B cell (primary cell): Measurements from ENCODE around the gene EPHA7. TPM values are rescaled to one million over a fixed set of nuclear protein-coding genes. Genes with fewer than 3 reads are reported as not detected.

Source experiments
- ATAC-seq: fragments of 200-7000 bp; cut with Tn5 transposase; one replicate; pipeline ENCODE4 v1.10.0; 2021; ENCODE audit warnings: low read depth, mild to moderate bottlenecking, moderate number of reproducible peaks, moderate library complexity
- CTCF ChIA-PET: fragments of 350-600 bp; sonication (Branson Sonifier 250); formaldehyde crosslinking; loops from one replicate; lab custom pipeline; 2021; ENCODE audit warnings: antibody characterized with exemption, inconsistent platforms; lab: Charles Lee
- POLR2A ChIA-PET: fragments of 350-600 bp; sonication (Branson Sonifier 250); formaldehyde crosslinking; loops from one replicate; lab custom pipeline; 2021; ENCODE audit warnings: antibody characterized with exemption; lab: Charles Lee
- DNase-seq: peaks from one replicate; pipeline ENCODE4 v3.0.0; 2013
- H2AFZ ChIP-seq: 2 replicates; pipeline ENCODE4 v1.6.1; 2012; ENCODE audit warnings: mild to moderate bottlenecking, low read depth, low read length; ENCODE audit not compliant: insufficient read depth, poor library complexity, severe bottlenecking
- H3K27ac ChIP-seq, 2 donors: 1 replicate in 1 of 2; 2 replicates in 1 of 2; pipeline ENCODE4 v1.5.1; 2012 to 2013; ENCODE audit warnings: low read length in 2 of 2, mild to moderate bottlenecking in 2 of 2, moderate library complexity in 1 of 2
- H3K27me3 ChIP-seq, 4 experiments: fragments of 200-600 bp in 1 of 4; sonication (generic) in 1 of 4; replicated peaks in 1 of 4; 1 replicate in 2 of 4; 2 replicates in 2 of 4; pipeline versions ENCODE4 v1.6.1 to v1.7.0; 2013 to 2016; ENCODE audit warnings: low read length in 3 of 4, mild to moderate bottlenecking in 2 of 4, mixed read lengths in 1 of 4, moderate library complexity in 1 of 4; ENCODE audit not compliant: insufficient read depth in 4 of 4, control insufficient read depth in 3 of 4; ENCODE audit errors: control extremely low read depth in 1 of 4
- H3K36me3 ChIP-seq, 2 experiments: replicated peaks in 1 of 2; 1 replicate in 1 of 2; 2 replicates in 1 of 2; pipeline versions ENCODE4 v1.6.1 to v1.7.1; 2013; ENCODE audit warnings: low read length in 1 of 2; ENCODE audit not compliant: insufficient read depth in 2 of 2, control insufficient read depth in 1 of 2; ENCODE audit errors: control extremely low read depth in 1 of 2, extremely low read depth in 1 of 2
- H3K4me1 ChIP-seq, 2 donors: fragments of 200-600 bp in 1 of 2; sonication (generic) in 1 of 2; 1 replicate in 1 of 2; 2 replicates in 1 of 2; pipeline versions ENCODE4 v1.5.1 to v1.6.1; 2013 to 2017; ENCODE audit warnings: low read length in 2 of 2; ENCODE audit not compliant: control insufficient read depth in 2 of 2, insufficient read depth in 2 of 2
- H3K4me2 ChIP-seq: replicated peaks from 2 replicates; pipeline ENCODE3; 2012; ENCODE audit warnings: mild to moderate bottlenecking, low read depth, low read length; ENCODE audit not compliant: poor library complexity, severe bottlenecking
- H3K4me3 ChIP-seq, 5 experiments: fragments of 200-600 bp in 1 of 5; sonication (generic) in 1 of 5; 1 replicate in 3 of 5; 2 replicates in 2 of 5; pipeline versions ENCODE4 v1.5.1 to v1.7.0; 2011 to 2016; ENCODE audit warnings: low read length in 4 of 5, mild to moderate bottlenecking in 4 of 5, low read depth in 2 of 5, control low read depth in 1 of 5, moderate library complexity in 1 of 5; ENCODE audit not compliant: insufficient read depth in 1 of 5; ENCODE audit errors: control extremely low read depth in 1 of 5, extremely low read depth in 1 of 5
- H3K79me2 ChIP-seq: fragments of 200-600 bp; sonication (generic); one replicate; pipeline ENCODE4 v1.6.0; 2016; ENCODE audit warnings: low read length; ENCODE audit not compliant: control insufficient read depth, insufficient read depth
- H3K9ac ChIP-seq: fragments of 200-600 bp; sonication (generic); 2 replicates; pipeline ENCODE4 v1.6.1; 2017; ENCODE audit warnings: mild to moderate bottlenecking, low read length, moderate library complexity
- H3K9me3 ChIP-seq, 3 donors: one replicate each; pipeline versions ENCODE4 v1.6.1 to v1.7.1; 2013; ENCODE audit warnings: low read length in 2 of 3; ENCODE audit not compliant: control insufficient read depth in 2 of 3, insufficient read depth in 1 of 3; ENCODE audit errors: control extremely low read depth in 1 of 3
- H4K20me1 ChIP-seq: 2 replicates; pipeline ENCODE4 v1.6.0; 2012; ENCODE audit warnings: mild to moderate bottlenecking, low read length; ENCODE audit not compliant: insufficient read depth, control insufficient read depth, poor library complexity, severe bottlenecking
- H3K27ac Mint-ChIP-seq: one replicate; pipeline ENCODE4 v1.8.0; 2021; ENCODE audit warnings: mixed read lengths
- H3K27me3 Mint-ChIP-seq: one replicate; pipeline ENCODE4 v1.8.0; 2021; ENCODE audit warnings: mixed read lengths
- H3K4me1 Mint-ChIP-seq: one replicate; pipeline ENCODE4 v1.8.0; 2021; ENCODE audit warnings: mixed read lengths
- H3K4me3 Mint-ChIP-seq: one replicate; pipeline ENCODE4 v1.8.0; 2021; ENCODE audit warnings: mixed read lengths
- H3K9me3 Mint-ChIP-seq: one replicate; pipeline ENCODE4 v1.8.0; 2022; ENCODE audit warnings: mixed read lengths; ENCODE audit not compliant: insufficient read depth
- EZH2 ChIP-seq: IDR thresholded peaks from 2 replicates; pipeline ENCODE4 v1.6.1; 2012; ENCODE audit warnings: borderline replicate concordance, low read depth, mild to moderate bottlenecking, moderate library complexity, low read length; ENCODE audit not compliant: insufficient read depth, poor library complexity, severe bottlenecking
- WGBS: methylation state at CpG from one replicate; pipeline ENCODE4 v1.1.5; 2013; ENCODE audit warnings: missing lambda C conversion rate; ENCODE audit not compliant: insufficient coverage; 5-methylcytosine and 5-hydroxymethylcytosine counted together
- intact Hi-C: fragments of 100-400 bp; cut with micrococcal nuclease; formaldehyde crosslinking; loops from one replicate; pipeline ENCODE4 v1.10.0; 2022
- polyA plus RNA-seq: library from polyadenylated mRNA; depleted of rRNA; stranded (reverse); fragments of >200 nt; gene quantifications from 2 replicates; pipeline ENCODE4 v1.2.3, GENCODE V29; 2012
- total RNA-seq, 2 donors: library from RNA; stranded (reverse); fragments of 120-200 nt in 1 of 2; gene quantifications; 1 replicate in 1 of 2; 2 replicates in 1 of 2; pipeline versions ENCODE4 v1.2.3 to v1.2.4, GENCODE V29; 2013 to 2022
- TF ChIP-seq, protein P1 (sequence below): fragments of 200-600 bp; IDR thresholded peaks from one replicate; pipeline ENCODE4 v1.8.0; 2022; ENCODE audit warnings: antibody characterized with exemption, mild to moderate bottlenecking

The EPHA7 gene
- total and polyA plus RNA-seq, 2 donors (not counting 1 experiment from before 2014, with no cell fraction given), result not detected

DNA sequence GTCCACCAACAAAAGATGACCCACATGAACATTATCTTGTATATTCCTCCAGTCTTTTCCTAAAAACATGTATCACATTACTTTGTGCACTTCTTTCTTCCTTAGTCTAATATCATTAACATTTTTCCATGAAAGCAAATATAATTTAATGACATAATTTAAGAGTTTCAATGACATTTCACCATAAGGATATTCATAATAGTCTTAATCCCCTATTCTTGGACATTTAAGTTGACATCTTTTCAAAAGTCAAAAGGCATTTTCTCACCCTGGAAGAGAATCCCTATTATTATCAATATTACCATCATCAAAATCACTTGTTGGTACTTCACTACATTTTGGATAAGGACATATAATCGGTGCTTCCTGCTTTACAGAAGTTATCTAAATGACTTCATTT lies 31.3 kb downstream of the EPHA7 start:
- H3K27ac Mint-ChIP-seq, result no peak overlapping the region
- no peaks in the 10 kb centered on the region for H3K79me2 ChIP-seq
- intact Hi-C loops, result no loop called here
- no peak for TF ChIP-seq EZH2
- no peaks in the 10 kb centered on the region for H3K9me3 Mint-ChIP-seq
- no peaks in the 10 kb centered on the region for H3K4me1 Mint-ChIP-seq
- no peak for DNase-seq
- H3K4me3 ChIP-seq, result no peak overlapping the region
- no peaks in the 10 kb centered on the region for H4K20me1 ChIP-seq
- H3K4me2 ChIP-seq, result no peak overlapping the region
- H3K4me3 Mint-ChIP-seq, result no peak overlapping the region
- H3K27me3 Mint-ChIP-seq, result no peaks in the 10 kb centered on the region
- no peak overlapping the region for H3K9ac ChIP-seq
- no CpG with 5 or more reads among the region's 1 CpG for WGBS
- ChIA-PET CTCF (no interaction called here), POLR2A (no interaction called here)
- H3K27ac ChIP-seq, result no peak overlapping the region
- no peak for ATAC-seq
- no peak overlapping the region for H2AFZ ChIP-seq
- H3K4me1 ChIP-seq, result no peaks in the 10 kb centered on the region
- peaks cover 0 to 4% (median 0%) of the 10 kb centered on the region in 3 donors for H3K9me3 ChIP-seq
- H3K27me3 ChIP-seq, result no peaks in the 10 kb centered on the region
- no peaks in the 10 kb centered on the region for H3K36me3 ChIP-seq

DNA sequence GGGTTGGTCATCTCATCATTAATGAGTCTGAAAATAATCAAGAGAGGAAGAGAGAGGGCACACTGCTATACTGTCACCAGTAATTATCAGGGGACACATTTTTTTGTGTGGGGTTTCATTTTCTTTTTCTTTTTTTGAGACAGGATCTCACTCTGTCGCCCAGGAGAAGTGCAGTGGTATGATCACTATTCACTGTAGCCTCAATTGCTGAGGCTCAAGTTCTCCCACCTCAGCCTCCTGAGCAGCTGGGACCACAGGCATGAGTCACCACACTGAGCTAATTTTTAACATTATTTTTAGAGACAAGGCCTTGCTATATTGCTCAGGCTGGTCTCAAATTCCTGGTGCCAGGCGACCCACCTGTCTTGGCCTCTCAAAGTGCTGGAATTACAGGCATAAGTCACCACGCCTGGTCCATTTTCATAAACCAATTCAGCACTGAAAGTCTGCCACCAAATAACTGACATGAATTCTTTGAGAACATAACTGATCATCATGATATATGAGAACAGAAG lies 43.3 kb downstream of the EPHA7 start:
- no peaks in the 10 kb centered on the region for H3K36me3 ChIP-seq
- H3K4me3 Mint-ChIP-seq, result no peak overlapping the region
- no peaks in the 10 kb centered on the region for H3K4me1 ChIP-seq
- no peak overlapping the region for H3K27ac ChIP-seq
- H3K27ac Mint-ChIP-seq, result no peak overlapping the region
- no peaks in the 10 kb centered on the region for H3K27me3 Mint-ChIP-seq
- H3K4me1 Mint-ChIP-seq, result no peaks in the 10 kb centered on the region
- no peaks in the 10 kb centered on the region for H3K27me3 ChIP-seq
- 74% methylated on average over 2 of the region's 3 CpGs for WGBS
- TF ChIP-seq, protein P1, sequence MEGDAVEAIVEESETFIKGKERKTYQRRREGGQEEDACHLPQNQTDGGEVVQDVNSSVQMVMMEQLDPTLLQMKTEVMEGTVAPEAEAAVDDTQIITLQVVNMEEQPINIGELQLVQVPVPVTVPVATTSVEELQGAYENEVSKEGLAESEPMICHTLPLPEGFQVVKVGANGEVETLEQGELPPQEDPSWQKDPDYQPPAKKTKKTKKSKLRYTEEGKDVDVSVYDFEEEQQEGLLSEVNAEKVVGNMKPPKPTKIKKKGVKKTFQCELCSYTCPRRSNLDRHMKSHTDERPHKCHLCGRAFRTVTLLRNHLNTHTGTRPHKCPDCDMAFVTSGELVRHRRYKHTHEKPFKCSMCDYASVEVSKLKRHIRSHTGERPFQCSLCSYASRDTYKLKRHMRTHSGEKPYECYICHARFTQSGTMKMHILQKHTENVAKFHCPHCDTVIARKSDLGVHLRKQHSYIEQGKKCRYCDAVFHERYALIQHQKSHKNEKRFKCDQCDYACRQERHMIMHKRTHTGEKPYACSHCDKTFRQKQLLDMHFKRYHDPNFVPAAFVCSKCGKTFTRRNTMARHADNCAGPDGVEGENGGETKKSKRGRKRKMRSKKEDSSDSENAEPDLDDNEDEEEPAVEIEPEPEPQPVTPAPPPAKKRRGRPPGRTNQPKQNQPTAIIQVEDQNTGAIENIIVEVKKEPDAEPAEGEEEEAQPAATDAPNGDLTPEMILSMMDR, result no peak
- no peak for TF ChIP-seq EZH2
- no peak overlapping the region for H3K9ac ChIP-seq
- H2AFZ ChIP-seq, result no peak overlapping the region
- H3K4me3 ChIP-seq, result no peak overlapping the region
- no peaks in the 10 kb centered on the region for H3K9me3 Mint-ChIP-seq
- ATAC-seq (no peak), DNase-seq (no peak)
- H3K9me3 ChIP-seq, result no peaks in the 10 kb centered on the region
- no peak overlapping the region for H3K4me2 ChIP-seq
- no peaks in the 10 kb centered on the region for H3K79me2 ChIP-seq
- ChIA-PET POLR2A (no interaction called here), CTCF (no interaction called here)
- intact Hi-C loops, result no loop called here
- H4K20me1 ChIP-seq, result no peaks in the 10 kb centered on the region
